Prostate gland (tissue), 2 donors: ENCODE measurements around the gene PRRT3. TPM values are rescaled to one million over a fixed set of nuclear protein-coding genes. Genes with fewer than 3 reads are reported as not detected.

ENCODE experiments used
- DNase-seq: peaks from one replicate; pipeline ENCODE4 v3.0.0-alpha.2; 2019; ENCODE audit warnings: low spot score
- H3K27ac ChIP-seq, 2 donors: fragments of 200-600 bp; sonication (generic); 2 replicates each; pipeline ENCODE4 v1.5.1; 2017 to 2019
- H3K27me3 ChIP-seq: fragments of 200-600 bp; sonication (generic); replicated peaks from 2 replicates; pipeline ENCODE4 v1.5.1; 2019; ENCODE audit not compliant: insufficient read depth
- H3K36me3 ChIP-seq, 2 donors: fragments of 200-600 bp; sonication (generic); 1 replicate in 1 of 2; 2 replicates in 1 of 2; pipeline versions ENCODE4 v1.5.1 to v1.8.1; 2017 to 2019
- H3K4me1 ChIP-seq: fragments of 200-600 bp; sonication (generic); replicated peaks from 2 replicates; pipeline ENCODE4 v1.5.1; 2019
- H3K4me3 ChIP-seq, 2 donors: fragments of 200-600 bp; sonication (generic); 2 replicates each; pipeline ENCODE4 v1.5.1; 2017 to 2019
- H3K9me3 ChIP-seq: fragments of 200-600 bp; sonication (generic); 2 replicates; pipeline ENCODE4 v1.5.1; 2017
- POLR2A ChIP-seq: fragments of 450-650 bp; IDR thresholded peaks from one replicate; pipeline ENCODE4 v1.6.1; 2016; ENCODE audit warnings: antibody characterized with exemption, mild to moderate bottlenecking
- POLR2AphosphoS5 ChIP-seq: sonication (generic); formaldehyde crosslinking; IDR thresholded peaks from one replicate; pipeline ENCODE4 v1.6.1; 2017; ENCODE audit warnings: antibody characterized with exemption
- WGBS: methylation state at CpG from one replicate; pipeline ENCODE4 v1.1.5; 2018; 5-methylcytosine and 5-hydroxymethylcytosine counted together
- intact Hi-C: fragments of 100-400 bp; cut with DNase I; formaldehyde crosslinking; loops from one replicate; pipeline ENCODE4 v1.14.2; 2022
- total RNA-seq, 2 donors: library from RNA; depleted of rRNA; stranded (reverse); fragments of >200 nt; gene quantifications; one replicate each; pipeline ENCODE4 v1.1.0, GENCODE V29; 2016
- TF ChIP-seq, protein P1 (sequence below), 4 experiments: fragments of 200-600 bp in 2 of 4; fragments of 450-650 bp in 2 of 4; sonication (generic) in 2 of 4; IDR thresholded peaks; 1 replicate in 3 of 4; 2 replicates in 1 of 4; pipeline ENCODE4 v1.5.1; 2016 to 2019; ENCODE audit warnings: antibody characterized with exemption in 4 of 4, mild to moderate bottlenecking in 2 of 4, moderate library complexity in 2 of 4

PRRT3 gene
- total RNA-seq, 2 donors from 2014 or later, result 8.9 to 10.1 TPM

DNA sequence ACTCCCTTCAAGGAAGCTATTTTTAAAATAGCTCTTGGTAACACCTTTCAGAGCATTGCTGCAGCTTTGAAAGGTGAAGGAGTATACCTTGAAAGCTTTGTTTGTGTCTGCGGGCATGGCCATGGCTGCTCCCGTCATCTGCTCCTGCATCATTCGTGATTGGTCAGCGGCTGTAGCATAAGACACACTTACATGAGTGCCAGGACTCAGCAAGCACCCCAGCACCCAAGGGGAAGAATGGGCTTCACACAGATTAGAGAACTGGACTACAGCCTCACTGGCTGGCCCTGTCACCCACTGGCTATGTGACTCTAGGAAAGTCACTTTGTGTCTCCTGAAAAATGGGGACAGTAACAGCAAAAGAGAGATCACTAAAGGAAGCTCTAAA is 17.4 kb upstream of the PRRT3 start:
- H3K36me3 ChIP-seq, result peaks cover 5 to 7% of the 10 kb centered on the region in 2 donors
- 100% methylated on average over 4 of the region's 4 CpGs for WGBS
- TF ChIP-seq POLR2A (no peak), POLR2AphosphoS5 (no peak)
- TF ChIP-seq, protein P1, sequence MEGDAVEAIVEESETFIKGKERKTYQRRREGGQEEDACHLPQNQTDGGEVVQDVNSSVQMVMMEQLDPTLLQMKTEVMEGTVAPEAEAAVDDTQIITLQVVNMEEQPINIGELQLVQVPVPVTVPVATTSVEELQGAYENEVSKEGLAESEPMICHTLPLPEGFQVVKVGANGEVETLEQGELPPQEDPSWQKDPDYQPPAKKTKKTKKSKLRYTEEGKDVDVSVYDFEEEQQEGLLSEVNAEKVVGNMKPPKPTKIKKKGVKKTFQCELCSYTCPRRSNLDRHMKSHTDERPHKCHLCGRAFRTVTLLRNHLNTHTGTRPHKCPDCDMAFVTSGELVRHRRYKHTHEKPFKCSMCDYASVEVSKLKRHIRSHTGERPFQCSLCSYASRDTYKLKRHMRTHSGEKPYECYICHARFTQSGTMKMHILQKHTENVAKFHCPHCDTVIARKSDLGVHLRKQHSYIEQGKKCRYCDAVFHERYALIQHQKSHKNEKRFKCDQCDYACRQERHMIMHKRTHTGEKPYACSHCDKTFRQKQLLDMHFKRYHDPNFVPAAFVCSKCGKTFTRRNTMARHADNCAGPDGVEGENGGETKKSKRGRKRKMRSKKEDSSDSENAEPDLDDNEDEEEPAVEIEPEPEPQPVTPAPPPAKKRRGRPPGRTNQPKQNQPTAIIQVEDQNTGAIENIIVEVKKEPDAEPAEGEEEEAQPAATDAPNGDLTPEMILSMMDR (IDR thresholded peaks at IDR 0.05), result no peak
- intact Hi-C loops, result no loop called here
- no peaks in the 10 kb centered on the region for H3K4me1 ChIP-seq
- H3K27me3 ChIP-seq, result no peaks in the 10 kb centered on the region
- H3K9me3 ChIP-seq, result no peaks in the 10 kb centered on the region
- no peak overlapping the region for H3K4me3 ChIP-seq
- no peak for DNase-seq
- peak overlapping the region; percentile 59 to 69 for H3K27ac ChIP-seq

DNA sequence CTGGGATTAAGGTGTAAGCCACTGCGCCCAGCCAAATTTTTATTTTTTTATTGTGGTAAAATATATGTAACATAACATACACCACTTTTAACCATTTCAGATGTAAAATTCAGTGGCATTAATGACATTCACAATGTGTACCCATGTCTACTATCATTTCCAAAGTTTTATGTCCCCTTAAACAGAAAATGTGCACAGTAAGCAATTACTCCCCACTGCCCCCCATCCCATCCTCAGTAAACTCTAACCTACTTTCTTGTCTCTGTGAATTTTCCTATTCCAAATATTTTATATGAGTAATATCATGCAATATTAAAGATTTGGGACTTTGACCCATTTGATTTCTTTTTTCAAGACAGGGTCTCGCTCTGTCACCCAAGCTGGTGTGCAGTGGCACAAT is 14.6 kb upstream of the PRRT3 start:
- WGBS, result 96% methylated on average over 2 of the region's 2 CpGs
- H3K36me3 ChIP-seq, result no peaks in the 10 kb centered on the region
- H3K27ac ChIP-seq, result no peak overlapping the region
- TF ChIP-seq POLR2AphosphoS5 (no peak), POLR2A (no peak)
- TF ChIP-seq, protein P1 (IDR thresholded peaks at IDR 0.05), result no peak
- intact Hi-C loops, result no loop called here
- no peak for DNase-seq
- H3K9me3 ChIP-seq, result no peaks in the 10 kb centered on the region
- no peak overlapping the region for H3K4me3 ChIP-seq
- no peaks in the 10 kb centered on the region for H3K4me1 ChIP-seq
- H3K27me3 ChIP-seq, result no peaks in the 10 kb centered on the region

DNA sequence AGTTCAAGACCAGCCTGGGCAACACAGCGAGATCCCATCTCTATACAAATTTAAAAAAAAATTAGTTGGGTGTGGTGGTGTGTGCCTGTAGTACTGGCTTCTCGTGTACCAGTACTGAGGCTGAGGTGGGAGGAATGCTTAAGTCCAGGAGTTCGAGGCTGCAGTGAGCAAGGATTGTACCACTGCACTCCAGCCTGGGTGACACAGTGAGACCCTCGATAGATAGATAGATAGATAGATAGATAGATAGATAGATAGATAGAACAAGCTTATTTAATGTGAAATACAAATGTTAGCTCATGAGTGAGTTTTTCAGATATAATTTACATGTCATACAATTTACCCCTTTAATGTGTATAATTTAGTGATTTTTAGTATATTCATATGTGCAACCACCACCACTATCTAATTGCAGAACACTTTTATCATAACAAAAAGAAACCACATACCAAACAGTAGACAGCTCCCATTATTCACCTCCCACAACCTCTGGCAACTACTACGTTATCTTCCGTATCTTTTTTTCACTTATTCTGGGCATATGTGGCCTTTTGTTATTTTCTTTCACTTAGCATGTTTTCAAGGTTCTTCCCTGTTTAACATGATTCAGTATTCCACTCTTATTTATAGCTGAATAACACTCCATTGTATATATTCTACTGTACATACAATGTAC is 13.1 kb upstream of the PRRT3 start:
- 90% methylated on average over 6 of the region's 6 CpGs for WGBS
- Histone ChIP-seq H3K27ac (no peak overlapping the region), H3K36me3 (no peaks in the 10 kb centered on the region), H3K27me3 (no peaks in the 10 kb centered on the region), H3K4me1 (no peaks in the 10 kb centered on the region), H3K9me3 (no peaks in the 10 kb centered on the region), H3K4me3 (no peak overlapping the region)
- DNase-seq, result no peak
- intact Hi-C loops, result no loop called here
- TF ChIP-seq POLR2AphosphoS5 (no peak), POLR2A (no peak)
- TF ChIP-seq, protein P1 (IDR thresholded peaks at IDR 0.05), result no peak

DNA sequence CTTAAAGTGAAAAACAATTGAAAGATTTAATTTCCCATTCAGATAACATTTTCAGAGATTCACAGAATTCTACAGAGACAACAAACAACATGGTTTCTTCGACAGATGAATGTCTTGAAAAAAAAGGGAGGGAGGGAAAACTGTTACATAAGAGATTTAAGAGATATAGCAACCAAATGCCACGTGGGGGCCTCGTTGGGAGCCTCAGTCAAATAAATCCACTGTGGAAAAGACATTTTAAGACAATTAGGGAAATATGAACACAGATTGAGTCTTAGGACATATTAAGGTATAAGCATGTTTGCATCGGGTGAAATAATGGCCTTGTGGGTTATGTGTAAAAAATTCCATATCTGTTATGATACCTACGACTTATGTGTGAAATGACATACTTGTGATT is 5.0 kb upstream of the PRRT3 start:
- WGBS, result 51% methylated on average over 5 of the region's 5 CpGs
- no peaks in the 10 kb centered on the region for H3K27me3 ChIP-seq
- DNase-seq, result no peak
- H3K9me3 ChIP-seq, result no peaks in the 10 kb centered on the region
- H3K36me3 ChIP-seq, result no peaks in the 10 kb centered on the region
- no peaks in the 10 kb centered on the region for H3K4me1 ChIP-seq
- TF ChIP-seq, protein P1 (IDR thresholded peaks at IDR 0.05), result no peak
- TF ChIP-seq POLR2AphosphoS5, result no peak
- no peak for TF ChIP-seq POLR2A
- no peak overlapping the region for H3K4me3 ChIP-seq
- H3K27ac ChIP-seq, result no peak overlapping the region
- intact Hi-C loops, result no loop called here
